Natural killer cell (primary cell): Measurements from ENCODE around the gene KCNH1. TPM values are rescaled to one million over a fixed set of nuclear protein-coding genes. Genes with fewer than 3 reads are reported as not detected.
A peak's percentile ranks its signal among the peaks of the same experiment; 100 is the strongest.

Experiments
- ATAC-seq, 3 donors: fragments of 150-1000 bp in 2 of 3; fragments of 200-7000 bp in 1 of 3; cut with Tn5 transposase; 1 replicate in 1 of 3; 2 replicates in 2 of 3; pipeline ENCODE4 v1.10.0; 2021; ENCODE audit warnings: mild to moderate bottlenecking in 2 of 3, moderate library complexity in 2 of 3
- DNase-seq, 2 donors: peaks; one replicate each; pipeline versions ENCODE4 v3.0.0 to v3.0.0-alpha.2; 2013 to 2021; ENCODE audit warnings: mixed read lengths in 1 of 2
- H3K27ac ChIP-seq: one replicate; pipeline ENCODE4 v1.5.1; 2013; ENCODE audit warnings: mild to moderate bottlenecking, low read length
- H3K27me3 ChIP-seq: one replicate; pipeline ENCODE4 v1.6.1; 2013; ENCODE audit warnings: low read length; ENCODE audit not compliant: control insufficient read depth, insufficient read depth
- H3K36me3 ChIP-seq: one replicate; pipeline ENCODE4 v1.6.1; 2013; ENCODE audit warnings: low read length; ENCODE audit not compliant: control insufficient read depth, insufficient read depth
- H3K4me1 ChIP-seq: one replicate; pipeline ENCODE4 v1.6.1; 2013; ENCODE audit warnings: low read length; ENCODE audit not compliant: control insufficient read depth, insufficient read depth
- H3K4me3 ChIP-seq: one replicate; pipeline ENCODE4 v1.5.1; 2013; ENCODE audit warnings: low read length
- H3K9me3 ChIP-seq: one replicate; pipeline ENCODE4 v1.6.1; 2013; ENCODE audit warnings: low read length; ENCODE audit not compliant: control insufficient read depth, insufficient read depth
- H3K27ac Mint-ChIP-seq, 2 donors: one replicate each; pipeline ENCODE4 v1.8.0; 2022; ENCODE audit warnings: mild to moderate bottlenecking in 2 of 2, mixed read lengths in 2 of 2, moderate library complexity in 1 of 2
- H3K27me3 Mint-ChIP-seq, 2 donors: one replicate each; pipeline ENCODE4 v1.8.0; 2022; ENCODE audit warnings: low read depth in 2 of 2, mixed read lengths in 2 of 2
- H3K36me3 Mint-ChIP-seq: one replicate; pipeline ENCODE4 v1.8.0; 2022; ENCODE audit warnings: mixed read lengths
- H3K4me1 Mint-ChIP-seq, 2 donors: one replicate each; pipeline ENCODE4 v1.8.0; 2022; ENCODE audit warnings: mixed read lengths in 2 of 2
- H3K4me3 Mint-ChIP-seq: one replicate; pipeline ENCODE4 v1.8.0; 2022; ENCODE audit warnings: mild to moderate bottlenecking, moderate library complexity, mixed read lengths
- H3K9me3 Mint-ChIP-seq, 2 donors: one replicate each; pipeline ENCODE4 v1.8.0; 2022; ENCODE audit warnings: mixed read lengths in 2 of 2
- WGBS: methylation state at CpG from one replicate; pipeline ENCODE4 v1.1.7; 2013; ENCODE audit warnings: missing lambda C conversion rate; ENCODE audit not compliant: insufficient coverage; 5-methylcytosine and 5-hydroxymethylcytosine counted together
- intact Hi-C: fragments of 100-400 bp; cut with micrococcal nuclease; formaldehyde crosslinking; loops from one replicate; pipeline ENCODE4 v1.14.2; 2022
- total RNA-seq, 4 donors: library from RNA; stranded (reverse); fragments of 120-200 nt in 1 of 4; gene quantifications; one replicate each; pipeline versions ENCODE4 v1.2.3 to v1.2.4, GENCODE V29; 2013 to 2022
- TF ChIP-seq, protein P1 (sequence below): fragments of 200-600 bp; IDR thresholded peaks from one replicate; pipeline ENCODE4 v1.8.0; 2022; ENCODE audit warnings: antibody characterized with exemption

KCNH1 gene
- total RNA-seq, 3 donors from 2014 or later (not counting 1 experiment from before 2014, with no cell fraction given), result not detected

- H3K4me1 ChIP-seq, result no peaks in the 10 kb centered on the region
- TF ChIP-seq, protein P1, sequence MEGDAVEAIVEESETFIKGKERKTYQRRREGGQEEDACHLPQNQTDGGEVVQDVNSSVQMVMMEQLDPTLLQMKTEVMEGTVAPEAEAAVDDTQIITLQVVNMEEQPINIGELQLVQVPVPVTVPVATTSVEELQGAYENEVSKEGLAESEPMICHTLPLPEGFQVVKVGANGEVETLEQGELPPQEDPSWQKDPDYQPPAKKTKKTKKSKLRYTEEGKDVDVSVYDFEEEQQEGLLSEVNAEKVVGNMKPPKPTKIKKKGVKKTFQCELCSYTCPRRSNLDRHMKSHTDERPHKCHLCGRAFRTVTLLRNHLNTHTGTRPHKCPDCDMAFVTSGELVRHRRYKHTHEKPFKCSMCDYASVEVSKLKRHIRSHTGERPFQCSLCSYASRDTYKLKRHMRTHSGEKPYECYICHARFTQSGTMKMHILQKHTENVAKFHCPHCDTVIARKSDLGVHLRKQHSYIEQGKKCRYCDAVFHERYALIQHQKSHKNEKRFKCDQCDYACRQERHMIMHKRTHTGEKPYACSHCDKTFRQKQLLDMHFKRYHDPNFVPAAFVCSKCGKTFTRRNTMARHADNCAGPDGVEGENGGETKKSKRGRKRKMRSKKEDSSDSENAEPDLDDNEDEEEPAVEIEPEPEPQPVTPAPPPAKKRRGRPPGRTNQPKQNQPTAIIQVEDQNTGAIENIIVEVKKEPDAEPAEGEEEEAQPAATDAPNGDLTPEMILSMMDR, result no peak
- intact Hi-C loops, result no loop called here
- Mint-ChIP-seq H3K4me3 (no peak overlapping the region), H3K27me3 (peaks cover 0 to 8% of the 10 kb centered on the region in 2 donors), H3K36me3 (no peaks in the 10 kb centered on the region), H3K27ac (no peak overlapping the region), H3K9me3 (peaks cover 3 to 7% of the 10 kb centered on the region in 2 donors), H3K4me1 (no peaks in the 10 kb centered on the region)
- peak in 1 of 3 donors; percentile 74 for ATAC-seq
- no peaks in the 10 kb centered on the region for H3K9me3 ChIP-seq
- no peak overlapping the region for H3K27ac ChIP-seq
- no peak for DNase-seq
- no peaks in the 10 kb centered on the region for H3K36me3 ChIP-seq
- no peaks in the 10 kb centered on the region for H3K27me3 ChIP-seq
- 68% methylated on average over 2 of the region's 2 CpGs for WGBS
- no peak overlapping the region for H3K4me3 ChIP-seq
Measured at GRCh38 chr1:210883821-210884220, 250.1 kb downstream of the KCNH1 start.

GRCh38 chr1:210882414-210883221 lies 251.3 kb downstream of the KCNH1 start:
- H3K9me3 ChIP-seq, result no peaks in the 10 kb centered on the region
- H3K36me3 ChIP-seq, result no peaks in the 10 kb centered on the region
- H3K27ac ChIP-seq, result no peak overlapping the region
- no peak for ATAC-seq
- WGBS, result 68% methylated on average over 3 of the region's 8 CpGs
- peaks cover 5 to 17% of the 10 kb centered on the region in 2 donors for H3K27me3 Mint-ChIP-seq
- no peak overlapping the region for H3K4me3 Mint-ChIP-seq
- TF ChIP-seq, protein P1, result no peak
- H3K27me3 ChIP-seq, result no peaks in the 10 kb centered on the region
- no peak overlapping the region for H3K27ac Mint-ChIP-seq
- peaks cover 4 to 7% of the 10 kb centered on the region in 2 donors for H3K9me3 Mint-ChIP-seq
- no peak for DNase-seq
- no peaks in the 10 kb centered on the region for H3K4me1 ChIP-seq
- H3K4me1 Mint-ChIP-seq, result no peaks in the 10 kb centered on the region
- H3K36me3 Mint-ChIP-seq, result no peaks in the 10 kb centered on the region
- intact Hi-C loops, result no loop called here
- H3K4me3 ChIP-seq, result no peak overlapping the region

DNA sequence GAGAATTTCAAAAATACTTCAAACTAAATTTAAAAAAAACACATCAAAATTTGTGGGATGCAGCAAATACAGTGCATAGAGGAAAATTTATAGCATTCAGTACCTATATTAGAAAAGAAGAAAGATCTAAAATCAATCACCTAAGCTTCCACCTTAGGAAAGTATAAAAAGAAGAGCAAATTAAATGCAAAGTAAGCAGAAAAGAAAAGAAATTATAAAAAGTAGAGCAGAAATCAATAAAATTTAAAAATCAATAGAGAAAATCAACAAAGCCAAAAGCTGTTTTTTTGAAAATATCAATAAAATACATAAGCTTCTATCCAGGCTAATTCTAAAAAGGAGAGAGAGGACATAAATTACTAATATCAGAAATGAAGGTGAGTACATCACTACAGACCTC lies 255.4 kb downstream of the KCNH1 start:
- no peak overlapping the region for H3K27ac ChIP-seq
- ATAC-seq, result no peak
- H3K9me3 Mint-ChIP-seq, result peaks cover 2 to 4% of the 10 kb centered on the region in 2 donors
- no peak overlapping the region for H3K4me3 ChIP-seq
- H3K27me3 ChIP-seq, result no peaks in the 10 kb centered on the region
- no peak overlapping the region for H3K27ac Mint-ChIP-seq
- intact Hi-C loops, result no loop called here
- TF ChIP-seq, protein P1, result no peak
- H3K36me3 ChIP-seq, result no peaks in the 10 kb centered on the region
- H3K9me3 ChIP-seq, result no peaks in the 10 kb centered on the region
- no peak for DNase-seq
- peaks cover 5 to 9% of the 10 kb centered on the region in 2 donors for H3K27me3 Mint-ChIP-seq
- H3K4me1 ChIP-seq, result no peaks in the 10 kb centered on the region
- no peaks in the 10 kb centered on the region for H3K4me1 Mint-ChIP-seq
- H3K36me3 Mint-ChIP-seq, result no peaks in the 10 kb centered on the region
- H3K4me3 Mint-ChIP-seq, result no peak overlapping the region

GRCh38 chr1:210876275-210876674 lies 257.7 kb downstream of the KCNH1 start:
- TF ChIP-seq, protein P1, result no peak
- no peak for ATAC-seq
- H3K4me1 ChIP-seq, result no peaks in the 10 kb centered on the region
- no peaks in the 10 kb centered on the region for H3K27me3 ChIP-seq
- no peak overlapping the region for H3K4me3 ChIP-seq
- Mint-ChIP-seq H3K27ac (no peak overlapping the region), H3K27me3 (peaks cover 5 to 9% of the 10 kb centered on the region in 2 donors), H3K36me3 (no peaks in the 10 kb centered on the region), H3K4me1 (no peaks in the 10 kb centered on the region), H3K4me3 (no peak overlapping the region), H3K9me3 (peaks cover 2 to 4% of the 10 kb centered on the region in 2 donors)
- no peaks in the 10 kb centered on the region for H3K36me3 ChIP-seq
- H3K9me3 ChIP-seq, result no peaks in the 10 kb centered on the region
- intact Hi-C loops, result no loop called here
- H3K27ac ChIP-seq, result no peak overlapping the region
- no peak for DNase-seq
